ENCODE results near the gene BANF1. TPM values are rescaled to one million over a fixed set of nuclear protein-coding genes. Genes with fewer than 3 reads are reported as not detected.

Gene BANF1
- total RNA-seq, 4 donors from 2014 or later, result 23.9 to 68.9 (median 51.0) TPM

GRCh38 chr11:65972116-65972515 is 30.2 kb upstream of the BANF1 start:
- peaks cover 0 to 5% (median 0%) of the 10 kb centered on the region in 4 donors for H3K4me1 ChIP-seq
- H3K36me3 ChIP-seq, result peaks cover 6 to 82% (median 29%) of the 10 kb centered on the region in 3 donors
- H3K27me3 ChIP-seq, result no peaks in the 10 kb centered on the region
- no peaks in the 10 kb centered on the region for H3K9me3 ChIP-seq
- no peak for DNase-seq (ENCODE audit: low spot score in 2 of 2)
- 88 to 90% methylated on average over 8 of the region's 8 CpGs for WGBS, 2 donors
- H3K27ac ChIP-seq, result no peak overlapping the region
- TF ChIP-seq POLR2A (IDR thresholded peaks at IDR 0.05) (no peak), EP300 (IDR thresholded peaks at IDR 0.05) (no peak)
- TF ChIP-seq, protein P1, sequence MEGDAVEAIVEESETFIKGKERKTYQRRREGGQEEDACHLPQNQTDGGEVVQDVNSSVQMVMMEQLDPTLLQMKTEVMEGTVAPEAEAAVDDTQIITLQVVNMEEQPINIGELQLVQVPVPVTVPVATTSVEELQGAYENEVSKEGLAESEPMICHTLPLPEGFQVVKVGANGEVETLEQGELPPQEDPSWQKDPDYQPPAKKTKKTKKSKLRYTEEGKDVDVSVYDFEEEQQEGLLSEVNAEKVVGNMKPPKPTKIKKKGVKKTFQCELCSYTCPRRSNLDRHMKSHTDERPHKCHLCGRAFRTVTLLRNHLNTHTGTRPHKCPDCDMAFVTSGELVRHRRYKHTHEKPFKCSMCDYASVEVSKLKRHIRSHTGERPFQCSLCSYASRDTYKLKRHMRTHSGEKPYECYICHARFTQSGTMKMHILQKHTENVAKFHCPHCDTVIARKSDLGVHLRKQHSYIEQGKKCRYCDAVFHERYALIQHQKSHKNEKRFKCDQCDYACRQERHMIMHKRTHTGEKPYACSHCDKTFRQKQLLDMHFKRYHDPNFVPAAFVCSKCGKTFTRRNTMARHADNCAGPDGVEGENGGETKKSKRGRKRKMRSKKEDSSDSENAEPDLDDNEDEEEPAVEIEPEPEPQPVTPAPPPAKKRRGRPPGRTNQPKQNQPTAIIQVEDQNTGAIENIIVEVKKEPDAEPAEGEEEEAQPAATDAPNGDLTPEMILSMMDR (IDR thresholded peaks at IDR 0.05), result no peak
- H3K4me3 ChIP-seq, result no peak overlapping the region

DNA sequence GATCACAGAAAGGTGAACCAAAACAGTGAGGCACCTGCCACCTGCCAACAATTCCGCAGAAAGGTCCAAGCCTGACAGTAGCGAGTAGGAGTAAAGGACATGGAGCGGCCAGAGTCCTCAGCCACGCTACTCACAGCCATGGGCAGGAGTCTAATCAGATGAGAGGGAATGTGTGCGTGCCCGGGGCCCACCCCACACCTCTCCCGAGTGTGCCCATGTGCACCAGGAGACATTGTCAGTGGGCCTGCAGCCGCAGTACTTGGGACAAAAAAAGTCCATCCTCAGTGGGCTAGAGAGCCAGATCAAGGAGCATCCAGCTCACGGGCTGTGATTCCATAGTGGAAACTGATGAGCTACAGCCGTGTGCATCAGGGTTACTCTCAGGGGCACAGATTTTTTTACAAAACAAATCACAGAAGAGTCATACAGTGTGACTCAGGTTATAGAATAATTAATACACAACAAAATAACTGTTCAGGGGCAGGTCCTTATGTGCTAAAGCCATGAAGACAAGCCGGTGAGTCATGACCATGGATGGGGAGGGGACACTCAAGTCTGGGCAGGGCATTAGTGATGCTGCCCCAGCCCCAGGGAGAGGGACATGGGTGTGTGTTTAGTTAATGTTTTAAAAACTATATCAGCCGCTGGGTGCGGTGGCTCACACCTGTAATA is 28.7 kb upstream of the BANF1 start:
- Histone ChIP-seq H3K27ac (no peak overlapping the region), H3K36me3 (peaks cover 6 to 82% (median 25%) of the 10 kb centered on the region in 3 donors), H3K4me1 (peaks cover 0 to 4% (median 0%) of the 10 kb centered on the region in 4 donors), H3K27me3 (no peaks in the 10 kb centered on the region), H3K9me3 (no peaks in the 10 kb centered on the region), H3K4me3 (no peak overlapping the region)
- TF ChIP-seq POLR2A (IDR thresholded peaks at IDR 0.05) (no peak), EP300 (IDR thresholded peaks at IDR 0.05) (no peak)
- TF ChIP-seq, protein P1 (IDR thresholded peaks at IDR 0.05), result no peak
- no peak for DNase-seq (ENCODE audit: low spot score in 2 of 2)
- WGBS, 2 donors, result 86 to 96% methylated on average over 13 of the region's 13 CpGs

DNA sequence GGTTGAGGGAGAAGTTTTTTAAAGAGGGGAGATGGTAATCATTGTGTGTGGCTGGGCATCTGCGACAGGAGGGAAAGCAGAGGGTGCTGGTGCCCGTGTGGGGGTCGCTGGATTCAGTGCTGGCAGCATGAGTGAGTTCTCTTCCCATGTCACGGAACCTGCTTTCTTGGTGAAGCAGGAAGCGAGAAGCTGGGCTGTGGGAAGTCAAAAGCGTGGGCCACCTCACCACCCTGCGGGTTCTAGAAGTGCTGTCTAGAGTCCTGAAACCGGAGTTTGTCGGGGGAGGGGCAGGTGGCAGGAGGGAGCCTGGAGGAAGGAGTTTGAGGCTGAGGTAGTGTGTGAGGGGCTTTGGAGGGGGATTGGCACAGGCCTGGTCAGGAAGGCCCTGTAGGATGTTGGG is 26.5 kb upstream of the BANF1 start:
- peaks cover 3 to 82% (median 26%) of the 10 kb centered on the region in 3 donors for H3K36me3 ChIP-seq
- WGBS, 2 donors, result 93 to 94% methylated on average over 9 of the region's 9 CpGs
- H3K27me3 ChIP-seq, result no peaks in the 10 kb centered on the region
- no peaks in the 10 kb centered on the region for H3K9me3 ChIP-seq
- H3K4me3 ChIP-seq, result no peak overlapping the region
- no peak for TF ChIP-seq EP300 (IDR thresholded peaks at IDR 0.05)
- TF ChIP-seq POLR2A (IDR thresholded peaks at IDR 0.05), result no peak
- TF ChIP-seq, protein P1 (IDR thresholded peaks at IDR 0.05), result no peak
- DNase-seq (ENCODE audit: low spot score in 2 of 2), result no peak
- no peaks in the 10 kb centered on the region for H3K4me1 ChIP-seq
- no peak overlapping the region for H3K27ac ChIP-seq

GRCh38 chr11:65976216-65977176 is 25.8 kb upstream of the BANF1 start:
- Histone ChIP-seq H3K36me3 (peaks cover 3 to 82% (median 26%) of the 10 kb centered on the region in 3 donors), H3K4me1 (no peaks in the 10 kb centered on the region), H3K27me3 (no peaks in the 10 kb centered on the region), H3K9me3 (no peaks in the 10 kb centered on the region), H3K4me3 (no peak overlapping the region), H3K27ac (no peak overlapping the region)
- WGBS, 2 donors, result 80% methylated on average over 40 to 43 of the region's 43 CpGs
- TF ChIP-seq, protein P1 (IDR thresholded peaks at IDR 0.05), result no peak
- TF ChIP-seq EP300 (IDR thresholded peaks at IDR 0.05), result no peak
- no peak for TF ChIP-seq POLR2A (IDR thresholded peaks at IDR 0.05)
- no peak for DNase-seq (ENCODE audit: low spot score in 2 of 2)
